ENCODE measurements around the gene ARAP3. TPM values are rescaled to one million over a fixed set of nuclear protein-coding genes. Genes with fewer than 3 reads are reported as not detected.

The ARAP3 gene
- total and polyA plus RNA-seq, 9 of the 15 experiments (the other 6 are each of a cell fraction or from before 2014, with no cell fraction given) = 0.83 to 25.7 (median 6.4) TPM

DNA sequence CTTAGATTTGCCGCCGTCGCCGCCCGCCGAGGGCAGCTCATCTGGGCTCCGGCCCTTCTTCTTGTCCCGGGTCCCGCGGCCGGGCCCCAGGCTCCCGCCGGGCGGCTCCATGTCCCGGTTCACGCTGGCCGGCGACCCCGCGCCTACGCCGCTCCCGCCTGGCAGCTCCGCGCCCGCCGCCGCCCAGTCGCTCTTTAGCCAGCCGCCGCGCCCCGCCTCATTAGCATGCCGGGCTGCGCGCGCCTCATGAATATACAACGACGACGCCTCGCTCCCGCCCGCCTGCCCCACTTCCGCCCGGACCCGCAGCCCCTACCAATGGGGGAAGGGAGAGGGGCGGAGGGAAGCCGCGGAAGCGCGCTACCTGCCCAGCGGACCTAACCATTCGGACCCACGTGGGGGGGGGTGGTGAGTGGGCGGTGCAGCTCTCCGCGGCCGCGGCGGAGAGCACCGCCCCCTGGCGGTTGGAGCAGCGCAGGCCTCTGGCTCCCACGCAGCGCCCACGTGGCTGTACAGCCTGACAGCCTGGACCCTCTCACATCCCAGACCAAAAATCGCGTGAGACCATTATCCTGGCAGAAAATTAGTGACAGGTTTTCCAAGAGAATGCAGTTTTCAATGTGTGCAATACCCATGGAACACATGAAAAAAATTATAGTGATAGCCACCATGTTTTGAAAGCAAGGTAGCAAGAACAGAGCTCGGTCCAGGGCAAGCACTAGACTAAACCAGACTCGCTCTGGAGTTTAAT lies 63.1 kb downstream of the ARAP3 start, which contains the start of gene DIAPH1 (continued):
- TF ChIP-seq, protein P1, sequence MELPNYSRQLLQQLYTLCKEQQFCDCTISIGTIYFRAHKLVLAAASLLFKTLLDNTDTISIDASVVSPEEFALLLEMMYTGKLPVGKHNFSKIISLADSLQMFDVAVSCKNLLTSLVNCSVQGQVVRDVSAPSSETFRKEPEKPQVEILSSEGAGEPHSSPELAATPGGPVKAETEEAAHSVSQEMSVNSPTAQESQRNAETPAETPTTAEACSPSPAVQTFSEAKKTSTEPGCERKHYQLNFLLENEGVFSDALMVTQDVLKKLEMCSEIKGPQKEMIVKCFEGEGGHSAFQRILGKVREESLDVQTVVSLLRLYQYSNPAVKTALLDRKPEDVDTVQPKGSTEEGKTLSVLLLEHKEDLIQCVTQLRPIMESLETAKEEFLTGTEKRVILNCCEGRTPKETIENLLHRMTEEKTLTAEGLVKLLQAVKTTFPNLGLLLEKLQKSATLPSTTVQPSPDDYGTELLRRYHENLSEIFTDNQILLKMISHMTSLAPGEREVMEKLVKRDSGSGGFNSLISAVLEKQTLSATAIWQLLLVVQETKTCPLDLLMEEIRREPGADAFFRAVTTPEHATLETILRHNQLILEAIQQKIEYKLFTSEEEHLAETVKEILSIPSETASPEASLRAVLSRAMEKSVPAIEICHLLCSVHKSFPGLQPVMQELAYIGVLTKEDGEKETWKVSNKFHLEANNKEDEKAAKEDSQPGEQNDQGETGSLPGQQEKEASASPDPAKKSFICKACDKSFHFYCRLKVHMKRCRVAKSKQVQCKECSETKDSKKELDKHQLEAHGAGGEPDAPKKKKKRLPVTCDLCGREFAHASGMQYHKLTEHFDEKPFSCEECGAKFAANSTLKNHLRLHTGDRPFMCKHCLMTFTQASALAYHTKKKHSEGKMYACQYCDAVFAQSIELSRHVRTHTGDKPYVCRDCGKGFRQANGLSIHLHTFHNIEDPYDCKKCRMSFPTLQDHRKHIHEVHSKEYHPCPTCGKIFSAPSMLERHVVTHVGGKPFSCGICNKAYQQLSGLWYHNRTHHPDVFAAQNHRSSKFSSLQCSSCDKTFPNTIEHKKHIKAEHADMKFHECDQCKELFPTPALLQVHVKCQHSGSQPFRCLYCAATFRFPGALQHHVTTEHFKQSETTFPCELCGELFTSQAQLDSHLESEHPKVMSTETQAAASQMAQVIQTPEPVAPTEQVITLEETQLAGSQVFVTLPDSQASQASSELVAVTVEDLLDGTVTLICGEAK (IDR thresholded peaks at IDR 0.05) = peak; percentile 77
- TF ChIP-seq, protein P1 (CRISPR knock-in tag; IDR thresholded peaks at IDR 0.05) = no peak
- TF ChIP-seq AFF4 (CRISPR knock-in tag; IDR thresholded peaks at IDR 0.05) (no peak; the same call in 1 of the 2 replicates), ZNF239 (CRISPR knock-in tag; IDR thresholded peaks at IDR 0.05) (no peak), TARDBP (IDR thresholded peaks at IDR 0.05) (no peak), IFI16 (CRISPR knock-in tag; IDR thresholded peaks at IDR 0.05) (no peak), ATF6 (CRISPR knock-in tag; IDR thresholded peaks at IDR 0.05) (no peak), ETS2 (tag; IDR thresholded peaks at IDR 0.05; ENCODE audit: borderline replicate concordance, poor library complexity, severe bottlenecking) (no peak), MECOM (CRISPR knock-in tag; IDR thresholded peaks at IDR 0.05) (no peak), ZNF12 (CRISPR knock-in tag; IDR thresholded peaks at IDR 0.05) (no peak)
- TF ChIP-seq, protein P2, sequence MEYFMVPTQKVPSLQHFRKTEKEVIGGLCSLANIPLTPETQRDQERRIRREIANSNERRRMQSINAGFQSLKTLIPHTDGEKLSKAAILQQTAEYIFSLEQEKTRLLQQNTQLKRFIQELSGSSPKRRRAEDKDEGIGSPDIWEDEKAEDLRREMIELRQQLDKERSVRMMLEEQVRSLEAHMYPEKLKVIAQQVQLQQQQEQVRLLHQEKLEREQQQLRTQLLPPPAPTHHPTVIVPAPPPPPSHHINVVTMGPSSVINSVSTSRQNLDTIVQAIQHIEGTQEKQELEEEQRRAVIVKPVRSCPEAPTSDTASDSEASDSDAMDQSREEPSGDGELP (CRISPR knock-in tag; IDR thresholded peaks at IDR 0.05; ENCODE audit: borderline replicate concordance) = peak; percentile 92

All from K562 (cell line).